Duodenal mucosa (tissue), 2 donors: ENCODE data around the gene SMC3.
A peak's percentile ranks its signal among the peaks of the same experiment; 100 is the strongest.

ENCODE experiments used
- H3K27ac ChIP-seq: one replicate; pipeline ENCODE4 v1.7.0; 2013; ENCODE audit warnings: low read depth, low read length
- H3K27me3 ChIP-seq, 2 donors: one replicate each; pipeline ENCODE4 v1.7.0; 2013; ENCODE audit warnings: low read length in 2 of 2, control low read depth in 1 of 2; ENCODE audit not compliant: insufficient read depth in 2 of 2, control insufficient read depth in 1 of 2
- H3K36me3 ChIP-seq, 2 donors: one replicate each; pipeline ENCODE4 v1.7.0; 2013; ENCODE audit warnings: low read length in 2 of 2, control low read depth in 1 of 2; ENCODE audit not compliant: insufficient read depth in 2 of 2, control insufficient read depth in 1 of 2
- H3K4me1 ChIP-seq, 2 donors: one replicate each; pipeline ENCODE4 v1.7.0; 2013; ENCODE audit warnings: low read length in 2 of 2, control low read depth in 1 of 2; ENCODE audit not compliant: insufficient read depth in 2 of 2, control insufficient read depth in 1 of 2
- H3K4me3 ChIP-seq, 2 donors: one replicate each; pipeline ENCODE4 v1.7.0; 2013; ENCODE audit warnings: low read length in 2 of 2, low read depth in 1 of 2
- H3K9ac ChIP-seq, 2 donors: one replicate each; pipeline ENCODE4 v1.7.0; 2013; ENCODE audit warnings: low read length in 2 of 2, low read depth in 1 of 2
- H3K9me3 ChIP-seq, 2 donors: one replicate each; pipeline ENCODE4 v1.7.0; 2013; ENCODE audit warnings: low read length in 2 of 2, control low read depth in 1 of 2; ENCODE audit not compliant: control insufficient read depth in 1 of 2

SMC3 gene

GRCh38 chr10:110643653-110644597 lies 76.4 kb downstream of the SMC3 start, which contains the start of gene RBM20:
Gene RBM20, plus strand, starts transcription at chr10:110644336. Its CDS starts 119 bp downstream, at chr10:110644455.
- no peaks in the 10 kb centered on the region for H3K36me3 ChIP-seq
- H3K9me3 ChIP-seq: no peaks in the 10 kb centered on the region
- H3K4me3 ChIP-seq: peak within 1 kb of the TSS; percentile 61 to 67
- peaks cover 0 to 4% of the 10 kb centered on the region in 2 donors for H3K4me1 ChIP-seq
- peaks cover 53 to 66% of the 10 kb centered on the region in 2 donors for H3K27me3 ChIP-seq
- no peak within 1 kb of the TSS for H3K27ac ChIP-seq
- no peak within 1 kb of the TSS for H3K9ac ChIP-seq

GRCh38 chr10:110644598-110645462 lies 77.3 kb downstream of the SMC3 start:
- H3K27ac ChIP-seq: no peak overlapping the region
- no peak overlapping the region for H3K4me3 ChIP-seq
- peaks cover 53 to 72% of the 10 kb centered on the region in 2 donors for H3K27me3 ChIP-seq
- H3K9me3 ChIP-seq: no peaks in the 10 kb centered on the region
- H3K9ac ChIP-seq: no peak overlapping the region
- no peaks in the 10 kb centered on the region for H3K36me3 ChIP-seq
- H3K4me1 ChIP-seq: peaks cover 0 to 4% of the 10 kb centered on the region in 2 donors

GRCh38 chr10:110646417-110647135 lies 79.1 kb downstream of the SMC3 start:
- no peak overlapping the region for H3K9ac ChIP-seq
- peaks cover 60 to 63% of the 10 kb centered on the region in 2 donors for H3K27me3 ChIP-seq

GRCh38 chr10:110647136-110647430 lies 79.6 kb downstream of the SMC3 start:
- H3K4me1 ChIP-seq: peaks cover 0 to 4% of the 10 kb centered on the region in 2 donors
- no peak overlapping the region for H3K9ac ChIP-seq
- H3K27ac ChIP-seq: no peak overlapping the region
- H3K27me3 ChIP-seq: peaks cover 56 to 58% of the 10 kb centered on the region in 2 donors
- H3K9me3 ChIP-seq: no peaks in the 10 kb centered on the region
- H3K36me3 ChIP-seq: no peaks in the 10 kb centered on the region
- H3K4me3 ChIP-seq: no peak overlapping the region

More at GRCh38 chr10:110646417-110647135, 79.1 kb downstream of the SMC3 start:
- no peak overlapping the region for H3K27ac ChIP-seq
- peaks cover 0 to 4% of the 10 kb centered on the region in 2 donors for H3K4me1 ChIP-seq
- no peaks in the 10 kb centered on the region for H3K36me3 ChIP-seq
- H3K4me3 ChIP-seq: no peak overlapping the region
- no peaks in the 10 kb centered on the region for H3K9me3 ChIP-seq

GRCh38 chr10:110648692-110649346 lies 81.3 kb downstream of the SMC3 start:
- H3K36me3 ChIP-seq: no peaks in the 10 kb centered on the region
- no peak overlapping the region for H3K27ac ChIP-seq
- no peak overlapping the region for H3K4me3 ChIP-seq
- H3K27me3 ChIP-seq: peaks cover 46 to 50% of the 10 kb centered on the region in 2 donors
- no peak overlapping the region for H3K9ac ChIP-seq
- no peaks in the 10 kb centered on the region for H3K9me3 ChIP-seq
- H3K4me1 ChIP-seq: no peaks in the 10 kb centered on the region

- no peaks in the 10 kb centered on the region for H3K36me3 ChIP-seq
- H3K9me3 ChIP-seq: no peaks in the 10 kb centered on the region
- H3K27ac ChIP-seq: no peak overlapping the region
- no peak overlapping the region for H3K9ac ChIP-seq
- peaks cover 43 to 45% of the 10 kb centered on the region in 2 donors for H3K27me3 ChIP-seq
- no peaks in the 10 kb centered on the region for H3K4me1 ChIP-seq
- no peak overlapping the region for H3K4me3 ChIP-seq
Measured at GRCh38 chr10:110649347-110650264, 82.1 kb downstream of the SMC3 start.

GRCh38 chr10:110650265-110650668 lies 82.8 kb downstream of the SMC3 start:
- no peaks in the 10 kb centered on the region for H3K4me1 ChIP-seq
- H3K9me3 ChIP-seq: no peaks in the 10 kb centered on the region
- H3K36me3 ChIP-seq: no peaks in the 10 kb centered on the region
- no peak overlapping the region for H3K4me3 ChIP-seq
- H3K27ac ChIP-seq: no peak overlapping the region
- H3K27me3 ChIP-seq: peaks cover 39 to 41% of the 10 kb centered on the region in 2 donors
- no peak overlapping the region for H3K9ac ChIP-seq

GRCh38 chr10:110651044-110651958 lies 83.8 kb downstream of the SMC3 start:
- Histone ChIP-seq H3K36me3 (no peaks in the 10 kb centered on the region), H3K9ac (no peak overlapping the region), H3K27ac (no peak overlapping the region), H3K4me3 (no peak overlapping the region), H3K9me3 (no peaks in the 10 kb centered on the region), H3K4me1 (no peaks in the 10 kb centered on the region), H3K27me3 (peaks cover 35 to 36% of the 10 kb centered on the region in 2 donors)
